ENCODE results near the gene CFAP97D1.

The CFAP97D1 gene

GRCh38 chr17:43832168-43832975 is 52.1 kb downstream of the CFAP97D1 start:
- H3K27ac ChIP-seq = no peak overlapping the region

GRCh38 chr17:43832976-43833829 is 53.0 kb downstream of the CFAP97D1 start, which contains the start of gene MPP3:
MPP3 (minus strand) TSS chr17:43833146; CDS start chr17:43831906, 1,240 bp downstream.
- peak within 1 kb of the TSS; percentile 83 for H3K9ac ChIP-seq (ENCODE audit: insufficient read length)
- H3K4me3 ChIP-seq = peak within 1 kb of the TSS; percentile 93
- TF ChIP-seq EZH2 (IDR thresholded peaks at IDR 0.05) (no peak), POLR2AphosphoS5 (IDR thresholded peaks at IDR 0.05; ENCODE audit: borderline replicate concordance, low read depth, low read length) (peak; percentile 61; the same call in 1 of the 2 replicates), FOXP2 (optimal IDR thresholded peaks at IDR 0.05; ENCODE audit: control extremely low read depth, extremely low read length, insufficient read depth) (no peak)
- no peaks in the 10 kb centered on the region for H3K9me3 ChIP-seq (ENCODE audit: low read depth, low read length)
- no peak within 1 kb of the TSS for H3K27ac ChIP-seq
- peaks cover 13% of the 10 kb centered on the region; the same call in 1 of the 2 replicates for H3K36me3 ChIP-seq (ENCODE audit: insufficient read depth, low read length)
- no peak for DNase-seq (ENCODE audit: low read depth, low spot score)

More at GRCh38 chr17:43832168-43832975, 52.1 kb downstream of the CFAP97D1 start:
- H3K9ac ChIP-seq (ENCODE audit: insufficient read length) = peak overlapping the region; percentile 83
- DNase-seq (ENCODE audit: low read depth, low spot score) = no peak
- no peaks in the 10 kb centered on the region for H3K9me3 ChIP-seq (ENCODE audit: low read depth, low read length)
- H3K36me3 ChIP-seq (ENCODE audit: insufficient read depth, low read length) = peaks cover 22% of the 10 kb centered on the region; the same call in 1 of the 2 replicates
- H3K4me3 ChIP-seq = peak overlapping the region; percentile 93
- TF ChIP-seq EZH2 (IDR thresholded peaks at IDR 0.05) = no peak
- no peak for TF ChIP-seq FOXP2 (optimal IDR thresholded peaks at IDR 0.05; ENCODE audit: control extremely low read depth, extremely low read length, insufficient read depth)
- TF ChIP-seq POLR2AphosphoS5 (IDR thresholded peaks at IDR 0.05; ENCODE audit: borderline replicate concordance, low read depth, low read length) = no peak

- DNase-seq (ENCODE audit: low read depth, low spot score) = no peak
- Histone ChIP-seq H3K27ac (no peak overlapping the region), H3K9ac (ENCODE audit: insufficient read length) (no peak overlapping the region), H3K4me3 (no peak overlapping the region), H3K9me3 (ENCODE audit: low read depth, low read length) (no peaks in the 10 kb centered on the region), H3K36me3 (ENCODE audit: insufficient read depth, low read length) (peaks cover 5% of the 10 kb centered on the region; the same call in 1 of the 2 replicates)
- TF ChIP-seq FOXP2 (optimal IDR thresholded peaks at IDR 0.05; ENCODE audit: control extremely low read depth, extremely low read length, insufficient read depth) (no peak), POLR2AphosphoS5 (IDR thresholded peaks at IDR 0.05; ENCODE audit: borderline replicate concordance, low read depth, low read length) (no peak), EZH2 (IDR thresholded peaks at IDR 0.05) (no peak)
These were observed 53.9 kb downstream of the CFAP97D1 start for GRCh38 chr17:43834106-43834505.

Data from SK-N-MC (cell line).